PC-9 (cell line): ENCODE results near the gene SMDT1. TPM values are rescaled to one million over a fixed set of nuclear protein-coding genes. Genes with fewer than 3 reads are reported as not detected.
"Not testable (repeated sequence)": the region's sequence is repeated elsewhere in the genome, so short reads cannot be mapped to it uniquely, and the experiment has no call there.

ENCODE experiments used
- BruUV-seq: library from RNA; stranded (reverse); fragments of 400-500 nt; replicated peaks from 2 replicates; lab custom pipeline; 2021; lab: Mats Ljungman, UMichigan
- CTCF ChIA-PET: fragments of 300-600 bp; sonication (Branson Sonifier 250); formaldehyde crosslinking; loops from one replicate; lab custom pipeline; 2022; ENCODE audit warnings: antibody characterized with exemption; lab: Charles Lee
- POLR2A ChIA-PET: fragments of 300-600 bp; sonication (Branson Sonifier 250); formaldehyde crosslinking; loops from one replicate; lab custom pipeline; 2022; ENCODE audit warnings: antibody characterized with exemption; ENCODE audit not compliant: unreplicated experiment; lab: Charles Lee
- DNase-seq, 2 experiments: peaks; one replicate each; pipeline versions ENCODE4 v3.0.0 to v3.0.0-alpha.2; 2015 to 2022; ENCODE audit warnings: mixed read lengths in 1 of 2
- H2AFZ ChIP-seq: fragments of 200-600 bp; sonication (generic); 2 replicates; pipeline ENCODE4 v1.8.1; 2017; ENCODE audit warnings: antibody characterized with exemption
- H3F3A ChIP-seq: fragments of 200-600 bp; sonication (generic); 2 replicates; pipeline ENCODE4 v1.8.1; 2017; ENCODE audit warnings: antibody characterized with exemption, mild to moderate bottlenecking, low read depth; ENCODE audit not compliant: insufficient read depth
- H3K27ac ChIP-seq: fragments of 200-600 bp; sonication (generic); 2 replicates; pipeline ENCODE4 v1.6.1; 2016; ENCODE audit warnings: mixed run types
- H3K27me3 ChIP-seq: fragments of 200-600 bp; sonication (generic); 2 replicates; pipeline ENCODE4 v1.6.1; 2016; ENCODE audit warnings: low read depth, mixed run types; ENCODE audit not compliant: insufficient read depth
- H3K36me3 ChIP-seq: fragments of 200-600 bp; sonication (generic); 2 replicates; pipeline ENCODE4 v1.6.1; 2016; ENCODE audit warnings: low read depth, mixed run types
- H3K4me1 ChIP-seq: fragments of 200-600 bp; sonication (generic); replicated peaks from 2 replicates; pipeline ENCODE4 v1.6.1; 2016; ENCODE audit warnings: mixed run types; ENCODE audit not compliant: insufficient read depth
- H3K4me2 ChIP-seq: fragments of 200-600 bp; sonication (generic); 2 replicates; pipeline ENCODE4 v1.6.1; 2017; ENCODE audit warnings: mixed run types
- H3K4me3 ChIP-seq: fragments of 200-600 bp; sonication (generic); 2 replicates; pipeline ENCODE4 v1.6.1; 2016; ENCODE audit warnings: mixed run types
- H3K79me2 ChIP-seq: fragments of 200-600 bp; sonication (generic); 2 replicates; pipeline ENCODE4 v1.6.1; 2017; ENCODE audit warnings: low read depth, mixed run types
- H3K9me2 ChIP-seq: fragments of 200-600 bp; sonication (generic); 2 replicates; pipeline ENCODE4 v1.8.1; 2017; ENCODE audit warnings: mild to moderate bottlenecking; ENCODE audit not compliant: insufficient read depth
- H3K9me3 ChIP-seq: fragments of 200-600 bp; sonication (generic); 2 replicates; pipeline ENCODE4 v1.8.1; 2016; ENCODE audit warnings: low read depth; ENCODE audit not compliant: insufficient read depth
- H4K20me1 ChIP-seq: fragments of 200-600 bp; sonication (generic); 2 replicates; pipeline ENCODE4 v1.8.1; 2017; ENCODE audit not compliant: insufficient read depth
- EZH2 ChIP-seq: fragments of 200-600 bp; sonication (generic); IDR thresholded peaks from 2 replicates; pipeline ENCODE4 v1.8.0; 2017; ENCODE audit warnings: antibody characterized with exemption, low read depth
- intact Hi-C: fragments of 100-400 bp; cut with micrococcal nuclease; formaldehyde crosslinking; loops from one replicate; pipeline ENCODE4 v1.10.0; 2022; ENCODE audit not compliant: unreplicated experiment
- total RNA-seq: library from RNA; stranded (reverse); gene quantifications from 2 replicates; pipeline ENCODE4 v1.2.3, GENCODE V29; 2021
- TF ChIP-seq, protein P1 (sequence below): fragments of 200-600 bp; sonication (generic); conservative IDR thresholded peaks from 2 replicates; pipeline ENCODE4 v1.6.1; 2017; ENCODE audit warnings: mixed run types, antibody characterized with exemption, mild to moderate bottlenecking, moderate library complexity

Gene SMDT1
- total RNA-seq, 1 experiment from 2014 or later, result 55.3 TPM

DNA sequence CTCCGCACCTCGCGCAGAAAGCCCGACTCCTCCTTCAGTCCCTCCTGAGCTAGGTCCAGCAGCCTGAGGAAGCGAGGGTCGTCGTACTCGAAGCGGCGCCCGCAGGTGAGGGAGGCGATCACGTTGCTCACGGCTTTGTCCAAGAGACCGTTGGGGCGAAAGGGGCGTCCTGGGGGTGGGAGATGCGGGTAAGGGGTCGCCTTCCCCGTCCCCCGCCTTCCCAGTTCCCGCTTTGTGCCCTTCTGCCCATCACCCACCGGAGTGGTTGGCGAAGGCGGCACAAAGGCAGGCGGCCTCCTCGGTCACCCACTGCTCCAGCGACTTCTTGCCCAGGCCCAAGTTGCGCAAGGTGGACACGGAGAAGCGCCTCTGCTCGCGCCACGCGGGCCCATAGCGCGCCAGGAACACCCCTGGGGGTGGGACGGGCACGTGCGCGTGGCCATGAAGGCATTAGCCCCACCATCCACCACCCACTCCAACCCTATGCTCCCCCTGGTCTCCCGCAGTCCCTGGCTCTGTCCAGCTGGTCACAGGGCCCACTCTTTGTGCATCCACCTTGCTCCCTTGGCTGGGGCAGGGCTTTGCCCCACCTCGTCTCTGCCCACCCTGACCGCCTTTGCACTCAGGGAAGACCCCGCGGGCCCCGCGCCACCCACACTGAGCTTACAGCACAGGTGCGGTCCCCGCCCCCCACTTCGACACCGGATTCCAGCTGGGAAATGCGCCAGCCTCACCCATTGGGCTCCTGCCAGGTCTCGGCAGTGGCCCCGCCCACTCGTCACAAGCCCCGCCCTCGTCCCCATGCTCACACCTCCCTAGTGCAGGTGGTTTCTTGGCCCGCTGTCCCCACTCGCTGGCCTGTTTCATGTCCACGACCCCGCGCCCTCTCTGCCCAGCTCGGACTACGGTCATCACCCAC, 49.5 kb downstream of the SMDT1 start:
- CTCF ChIA-PET, BruUV-seq, DNase-seq: not testable (repeated sequence)

DNA sequence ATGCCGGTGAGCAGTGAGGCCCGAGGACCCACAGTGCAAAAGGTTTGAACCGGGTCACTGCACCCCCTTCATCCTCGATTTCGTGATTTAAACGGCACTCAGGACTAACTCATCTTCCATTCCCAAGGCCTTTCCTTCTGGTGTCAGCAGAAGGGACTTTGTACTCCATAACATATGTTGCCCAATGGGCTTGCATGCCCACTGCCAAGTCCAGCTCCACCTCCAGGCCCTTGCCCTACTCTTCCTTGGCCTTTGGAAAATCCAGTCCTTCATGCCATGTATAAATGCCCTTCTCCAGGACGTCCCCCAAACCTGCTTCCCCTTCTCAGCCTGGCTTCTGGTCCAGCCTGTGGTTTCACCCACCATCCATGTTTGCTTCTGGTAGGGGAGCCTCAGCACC, 50.7 kb downstream of the SMDT1 start:
- H3K4me1 ChIP-seq, H3K4me2 ChIP-seq, DNase-seq, H3K9me3 ChIP-seq, H3K9me2 ChIP-seq, H3K36me3 ChIP-seq, H3K27ac ChIP-seq, H2AFZ ChIP-seq, H4K20me1 ChIP-seq, H3K79me2 ChIP-seq, BruUV-seq, POLR2A ChIA-PET, H3K4me3 ChIP-seq, H3F3A ChIP-seq, H3K27me3 ChIP-seq, CTCF ChIA-PET, intact Hi-C loops: not testable (repeated sequence)

More for the DNA sequence above, 49.5 kb downstream of the SMDT1 start:
- H3K79me2 ChIP-seq, POLR2A ChIA-PET, H3K4me3 ChIP-seq, H3K9me2 ChIP-seq, H3F3A ChIP-seq, H3K36me3 ChIP-seq, intact Hi-C loops, H3K4me2 ChIP-seq, H2AFZ ChIP-seq, H4K20me1 ChIP-seq, H3K27me3 ChIP-seq, H3K27ac ChIP-seq, H3K9me3 ChIP-seq, H3K4me1 ChIP-seq: not testable (repeated sequence)

DNA sequence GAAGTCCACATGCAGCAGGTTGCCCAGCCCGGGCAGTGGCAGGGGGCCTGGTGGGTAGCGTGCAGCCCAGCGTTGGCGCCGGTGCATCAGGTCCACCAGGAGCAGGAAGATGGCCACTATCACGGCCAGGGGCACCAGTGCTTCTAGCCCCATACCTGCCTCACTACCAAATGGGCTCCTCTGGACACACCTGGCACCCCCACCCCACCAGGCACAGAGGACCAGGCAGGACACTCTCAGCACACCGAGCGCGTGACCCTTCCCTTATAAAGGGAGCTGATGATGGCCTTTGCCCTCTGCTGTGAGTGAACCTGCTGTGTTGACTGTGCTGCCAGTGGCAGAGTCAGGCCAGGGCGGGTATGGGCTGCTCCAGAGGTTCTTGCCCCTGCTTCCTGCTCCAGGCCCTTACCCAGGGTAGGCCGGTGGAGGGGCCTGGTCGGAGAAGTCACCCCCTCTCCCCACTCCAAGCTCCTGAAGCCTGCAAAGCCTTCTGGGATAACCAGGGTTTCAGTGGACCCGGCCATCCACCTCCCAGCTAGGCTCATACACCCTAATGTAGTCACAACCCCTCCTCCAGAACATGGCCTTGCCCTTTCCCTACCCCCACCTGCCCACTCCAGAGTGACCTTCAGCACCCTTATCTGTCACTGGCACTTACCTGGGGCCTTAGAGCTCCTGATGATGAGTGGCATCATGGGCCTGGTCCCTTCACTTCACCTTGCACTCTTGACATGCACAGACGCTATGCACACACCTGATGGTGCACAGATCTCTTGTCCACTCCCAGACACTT, 51.3 kb downstream of the SMDT1 start, which contains the start of gene CYP2D6:
CYP2D6 (minus strand) TSS at position 172 of the 793 bp plus-strand sequence; CDS start at position 153, 19 bp downstream.
- not testable (repeated sequence) for H3K27ac ChIP-seq, BruUV-seq, H2AFZ ChIP-seq

DNA sequence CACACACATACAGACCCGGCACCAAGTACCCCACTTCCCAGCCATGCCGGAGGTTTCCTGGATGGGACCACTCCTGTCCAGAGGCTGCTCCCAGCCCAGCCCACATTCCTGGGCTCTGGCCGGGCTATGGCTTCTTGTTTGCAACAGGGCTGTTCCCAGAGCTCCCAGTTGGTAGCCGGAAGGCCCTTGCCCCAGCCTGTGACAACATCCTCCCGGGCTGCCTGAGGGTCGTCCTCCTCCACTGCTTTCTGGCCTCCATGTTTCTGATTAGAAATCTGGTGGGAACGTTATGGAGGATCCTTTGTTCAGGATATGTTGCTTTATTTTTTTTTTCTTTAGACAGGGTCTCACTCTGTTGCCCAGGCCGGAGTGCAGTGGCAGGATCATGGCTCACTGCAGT, 52.1 kb downstream of the SMDT1 start:
- POLR2A ChIA-PET, result no interaction called here
- no peaks in the 10 kb centered on the region for H3K36me3 ChIP-seq
- H3K4me2 ChIP-seq, result no peak overlapping the region
- H3K4me1 ChIP-seq, result no peaks in the 10 kb centered on the region
- intact Hi-C loops, result no loop called here
- DNase-seq, result no peak
- H3K9me2 ChIP-seq, result no peaks in the 10 kb centered on the region
- CTCF ChIA-PET, result no interaction called here
- H4K20me1 ChIP-seq, result no peaks in the 10 kb centered on the region
- H2AFZ ChIP-seq, result no peak overlapping the region
- TF ChIP-seq, protein P1, sequence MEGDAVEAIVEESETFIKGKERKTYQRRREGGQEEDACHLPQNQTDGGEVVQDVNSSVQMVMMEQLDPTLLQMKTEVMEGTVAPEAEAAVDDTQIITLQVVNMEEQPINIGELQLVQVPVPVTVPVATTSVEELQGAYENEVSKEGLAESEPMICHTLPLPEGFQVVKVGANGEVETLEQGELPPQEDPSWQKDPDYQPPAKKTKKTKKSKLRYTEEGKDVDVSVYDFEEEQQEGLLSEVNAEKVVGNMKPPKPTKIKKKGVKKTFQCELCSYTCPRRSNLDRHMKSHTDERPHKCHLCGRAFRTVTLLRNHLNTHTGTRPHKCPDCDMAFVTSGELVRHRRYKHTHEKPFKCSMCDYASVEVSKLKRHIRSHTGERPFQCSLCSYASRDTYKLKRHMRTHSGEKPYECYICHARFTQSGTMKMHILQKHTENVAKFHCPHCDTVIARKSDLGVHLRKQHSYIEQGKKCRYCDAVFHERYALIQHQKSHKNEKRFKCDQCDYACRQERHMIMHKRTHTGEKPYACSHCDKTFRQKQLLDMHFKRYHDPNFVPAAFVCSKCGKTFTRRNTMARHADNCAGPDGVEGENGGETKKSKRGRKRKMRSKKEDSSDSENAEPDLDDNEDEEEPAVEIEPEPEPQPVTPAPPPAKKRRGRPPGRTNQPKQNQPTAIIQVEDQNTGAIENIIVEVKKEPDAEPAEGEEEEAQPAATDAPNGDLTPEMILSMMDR, result no peak
- TF ChIP-seq EZH2, result no peak
- no peaks in the 10 kb centered on the region for H3K79me2 ChIP-seq
- H3K27ac ChIP-seq, result no peak overlapping the region
- H3K27me3 ChIP-seq, result no peaks in the 10 kb centered on the region
- H3K4me3 ChIP-seq, result no peak overlapping the region
- H3F3A ChIP-seq, result no peaks in the 10 kb centered on the region
- BruUV-seq, result no TSS peak
- no peaks in the 10 kb centered on the region for H3K9me3 ChIP-seq

More for the DNA sequence above, 51.3 kb downstream of the SMDT1 start, which contains the start of gene CYP2D6:
- DNase-seq, POLR2A ChIA-PET, H3K36me3 ChIP-seq, H3K27me3 ChIP-seq, H3K9me3 ChIP-seq, intact Hi-C loops, H3F3A ChIP-seq, H4K20me1 ChIP-seq, H3K4me1 ChIP-seq, CTCF ChIA-PET, H3K4me3 ChIP-seq, H3K79me2 ChIP-seq, H3K4me2 ChIP-seq, H3K9me2 ChIP-seq: not testable (repeated sequence)
